H1 (cell line): ENCODE measurements around the gene CSF3. TPM values are rescaled to one million over a fixed set of nuclear protein-coding genes. Genes with fewer than 3 reads are reported as not detected.

Experiments used
- CTCF ChIA-PET: fragments of 300-600 bp; sonication (Branson Sonifier 250); formaldehyde crosslinking; loops from one replicate; lab custom pipeline; 2021; ENCODE audit not compliant: partially characterized antibody; lab: Charles Lee
- POLR2A ChIA-PET: fragments of 300-600 bp; sonication (Branson Sonifier 250); formaldehyde crosslinking; loops from one replicate; lab custom pipeline; 2021; ENCODE audit warnings: inconsistent platforms; ENCODE audit not compliant: partially characterized antibody; lab: Charles Lee
- DNase-seq, 2 experiments: peaks; one replicate each; pipeline versions ENCODE4 v3.0.0 to v3.0.0-alpha.2; 2010 to 2022; ENCODE audit warnings: low spot score in 2 of 2, low read depth in 1 of 2, mixed read lengths in 1 of 2
- FAIRE-seq: peaks from 2 replicates; lab custom pipeline; 2011; peaks lifted over from hg19 to GRCh38; lab: Jason Lieb, UNC
- H2AFZ ChIP-seq: 2 replicates; pipeline ENCODE4 v1.8.1; 2012; ENCODE audit warnings: low read length, inconsistent platforms
- H2AK5ac ChIP-seq: 2 replicates; pipeline ENCODE4 v1.6.1; 2013; ENCODE audit warnings: low read depth, low read length
- H2BK120ac ChIP-seq: replicated peaks from 2 replicates; pipeline ENCODE3; 2013; ENCODE audit warnings: low read depth, low read length, inconsistent platforms
- H2BK12ac ChIP-seq: 2 replicates; pipeline ENCODE4 v1.6.1; 2013; ENCODE audit warnings: low read depth, low read length
- H2BK15ac ChIP-seq: 2 replicates; pipeline ENCODE4 v1.6.1; 2013; ENCODE audit warnings: low read length
- H2BK20ac ChIP-seq: 2 replicates; pipeline ENCODE4 v1.6.1; 2013; ENCODE audit warnings: low read length
- H2BK5ac ChIP-seq: 2 replicates; pipeline ENCODE4 v1.6.1; 2013; ENCODE audit warnings: low read depth, low read length
- H3K14ac ChIP-seq: 2 replicates; pipeline ENCODE4 v1.6.1; 2013; ENCODE audit warnings: inconsistent platforms; ENCODE audit not compliant: insufficient read length
- H3K18ac ChIP-seq: 2 replicates; pipeline ENCODE4 v1.6.1; 2013; ENCODE audit warnings: low read length; ENCODE audit errors: extremely low read depth
- H3K23ac ChIP-seq: 2 replicates; pipeline ENCODE4 v1.6.1; 2013; ENCODE audit warnings: inconsistent platforms; ENCODE audit not compliant: insufficient read length
- H3K23me2 ChIP-seq: 2 replicates; pipeline ENCODE4 v1.6.1; 2013; ENCODE audit warnings: low read depth, low read length
- H3K27ac ChIP-seq: 2 replicates; pipeline ENCODE4 v1.6.1; 2011; ENCODE audit warnings: low read depth, low read length, inconsistent platforms
- H3K27me3 ChIP-seq, 4 experiments: replicated peaks in 1 of 4; 1 replicate in 1 of 4; 2 replicates in 3 of 4; pipeline versions ENCODE4 v1.6.1 to v1.8.1; 2011 to 2013; ENCODE audit warnings: low read length in 3 of 4, mild to moderate bottlenecking in 3 of 4, inconsistent platforms in 2 of 4, mixed read lengths in 2 of 4, moderate library complexity in 1 of 4; ENCODE audit not compliant: control insufficient read depth in 3 of 4, insufficient read depth in 3 of 4; ENCODE audit errors: extremely low read depth in 1 of 4
- H3K36me3 ChIP-seq, 4 experiments: 2 replicates each; pipeline versions ENCODE4 v1.6.1 to v1.8.1; 2011 to 2013; ENCODE audit warnings: mild to moderate bottlenecking in 4 of 4, low read length in 3 of 4, moderate library complexity in 2 of 4, control low read depth in 1 of 4, inconsistent platforms in 1 of 4; ENCODE audit not compliant: insufficient read depth in 4 of 4, control insufficient read depth in 2 of 4
- H3K4ac ChIP-seq: replicated peaks from 2 replicates; pipeline ENCODE3; 2013; ENCODE audit warnings: low read length, low read depth, mixed read lengths, inconsistent platforms; ENCODE audit not compliant: insufficient read length
- H3K4me1 ChIP-seq, 4 experiments: replicated peaks in 1 of 4; 1 replicate in 1 of 4; 2 replicates in 3 of 4; pipeline versions ENCODE4 v1.6.1 to v1.8.1; 2011 to 2013; ENCODE audit warnings: low read length in 3 of 4, inconsistent platforms in 2 of 4, mixed read lengths in 1 of 4; ENCODE audit not compliant: insufficient read depth in 4 of 4, control insufficient read depth in 3 of 4
- H3K4me2 ChIP-seq, 2 experiments: 2 replicates each; pipeline versions ENCODE4 v1.6.1 to v1.8.1; 2011 to 2013; ENCODE audit warnings: low read depth in 2 of 2, low read length in 2 of 2, control low read depth in 1 of 2, inconsistent platforms in 1 of 2, mild to moderate bottlenecking in 1 of 2; ENCODE audit not compliant: insufficient read depth in 1 of 2
- H3K4me3 ChIP-seq, 4 experiments: fragments of 200-600, 300-600 bp in 1 of 4; sonication (generic), shearing (Covaris generic), sonication (Bioruptor Twin) in 1 of 4; 2 replicates each; pipeline versions ENCODE4 v1.5.1 to v1.8.1; 2011 to 2016; ENCODE audit warnings: low read length in 4 of 4, low read depth in 3 of 4, control low read depth in 2 of 4, inconsistent platforms in 2 of 4, mild to moderate bottlenecking in 2 of 4, mixed read lengths in 1 of 4, moderate library complexity in 1 of 4; ENCODE audit not compliant: insufficient read depth in 2 of 4; ENCODE audit errors: extremely low read depth in 1 of 4
- H3K56ac ChIP-seq: replicated peaks from 2 replicates; pipeline ENCODE3; 2013; ENCODE audit warnings: low read depth, mild to moderate bottlenecking, mixed read lengths, low read length, inconsistent platforms; ENCODE audit not compliant: insufficient read length
- H3K79me1 ChIP-seq: 2 replicates; pipeline ENCODE4 v1.6.1; 2013; ENCODE audit warnings: low read depth, low read length, control low read depth
- H3K79me2 ChIP-seq, 2 experiments: 2 replicates each; pipeline versions ENCODE4 v1.6.1 to v1.8.1; 2012 to 2013; ENCODE audit warnings: low read length in 2 of 2, mild to moderate bottlenecking in 2 of 2, inconsistent platforms in 1 of 2; ENCODE audit not compliant: insufficient read depth in 2 of 2, control insufficient read depth in 1 of 2
- H3K9ac ChIP-seq, 4 experiments: replicated peaks in 1 of 4; 1 replicate in 1 of 4; 2 replicates in 3 of 4; pipeline versions ENCODE4 v1.6.1 to v1.8.1; 2011 to 2013; ENCODE audit warnings: low read depth in 3 of 4, low read length in 3 of 4, control low read depth in 2 of 4, mild to moderate bottlenecking in 2 of 4, moderate library complexity in 2 of 4, inconsistent platforms in 1 of 4; ENCODE audit errors: extremely low read depth in 1 of 4
- H3K9me3 ChIP-seq, 2 experiments: 2 replicates each; pipeline versions ENCODE4 v1.6.1 to v1.8.1; 2012 to 2013; ENCODE audit warnings: mild to moderate bottlenecking in 2 of 2, moderate library complexity in 2 of 2, control low read depth in 1 of 2, inconsistent platforms in 1 of 2, low read depth in 1 of 2, low read length in 1 of 2, mixed read lengths in 1 of 2; ENCODE audit not compliant: insufficient read depth in 2 of 2
- H4K20me1 ChIP-seq, 2 experiments: replicated peaks in 1 of 2; 2 replicates each; pipeline versions ENCODE3 to v1.8.1; 2011 to 2013; ENCODE audit warnings: inconsistent platforms in 2 of 2, low read length in 2 of 2, mild to moderate bottlenecking in 1 of 2; ENCODE audit not compliant: insufficient read depth in 2 of 2, control insufficient read depth in 1 of 2
- H4K5ac ChIP-seq: 2 replicates; pipeline ENCODE4 v1.6.1; 2013; ENCODE audit warnings: low read length, low read depth, mixed read lengths, inconsistent platforms; ENCODE audit not compliant: insufficient read length
- H4K8ac ChIP-seq: 2 replicates; pipeline ENCODE4 v1.8.0; 2013; ENCODE audit warnings: mild to moderate bottlenecking, moderate library complexity, low read length, inconsistent platforms; ENCODE audit not compliant: insufficient read depth; ENCODE audit errors: extremely low read depth
- H4K91ac ChIP-seq: replicated peaks from 2 replicates; pipeline ENCODE3; 2013; ENCODE audit warnings: low read length, mixed read lengths, inconsistent platforms; ENCODE audit not compliant: insufficient read length
- CHD2 ChIP-seq: IDR thresholded peaks from 2 replicates; pipeline ENCODE4 v1.6.1; 2012; ENCODE audit warnings: low read length, improper control_type of control experiment
- MAFK ChIP-seq: IDR thresholded peaks from 2 replicates; pipeline ENCODE4 v1.6.1; 2012; ENCODE audit warnings: low read depth, mild to moderate bottlenecking, improper control_type of control experiment, low read length
- WGBS, 2 experiments: shearing (Covaris generic) in 1 of 2; methylation state at CpG; one replicate each; pipeline versions ENCODE4 v1.1.6 to v1.1.7; 2013 to 2015; ENCODE audit warnings: low lambda C conversion rate in 2 of 2, mixed read lengths in 2 of 2, inconsistent platforms in 1 of 2, low coverage in 1 of 2, missing lambda C conversion rate in 1 of 2; ENCODE audit not compliant: insufficient replicate concordance in 2 of 2, insufficient coverage in 1 of 2, insufficient read length in 1 of 2; ENCODE audit errors: extremely low coverage in 1 of 2, missing lambda C conversion rate in 1 of 2; 5-methylcytosine and 5-hydroxymethylcytosine counted together
- long read RNA-seq, 2 experiments: library from RNA in 1 of 2; library from capped mRNA in 1 of 2; stranded (forward); transcript quantifications; one replicate each; pipeline ENCODE4 v2.0.0, GENCODE V29; 2021; ENCODE audit warnings: inconsistent platforms in 1 of 2
- polyA minus RNA-seq, 3 experiments: library from RNA; depleted of rRNA, polyadenylated mRNA; stranded (reverse); fragments of >200 nt; gene quantifications; 1 replicate in 2 of 3; 2 replicates in 1 of 3; pipeline ENCODE4 v1.2.3, GENCODE V29; 2011
- polyA plus RNA-seq, 7 experiments: library from polyadenylated mRNA; depleted of rRNA in 3 of 7; stranded (reverse) in 5 of 7; unstranded in 2 of 7; fragments of >200 nt in 5 of 7; fragments of 200-250 nt in 2 of 7; gene quantifications; 1 replicate in 5 of 7; 2 replicates in 1 of 7; 4 replicates in 1 of 7; pipeline versions ENCODE4 v1.2.1 to v1.2.3, GENCODE V29; 2011 to 2013; ENCODE audit warnings: missing spikeins in 2 of 7, mixed read lengths in 2 of 7
- total RNA-seq: library from RNA; stranded (reverse); fragmentation: NEBNext Ultra II Directional; extraction: Animal tissue kit (Norgen Biotek cat#: 25700); gene quantifications from 2 replicates; pipeline ENCODE4 v1.2.1, GENCODE V29; 2021

CSF3 gene
- not detected in 2 replicates for total RNA-seq
- polyA plus RNA-seq (2011; rRNA removed), result 0.03 TPM in 1 of 2 replicates, not detected in the other
- 0.06 TPM for polyA plus RNA-seq (2011; cell fraction: cytosol; rRNA removed)
- polyA plus RNA-seq (2011; cell fraction: nucleus; rRNA removed), result not detected
- not detected in 4 replicates for polyA plus RNA-seq (2012, experiment 1 of 2)
- polyA plus RNA-seq (2012, experiment 2 of 2), result not detected
- polyA plus RNA-seq (2013, experiment 1 of 2), result not detected
- not detected for polyA plus RNA-seq (2013, experiment 2 of 2)
- not detected in 2 replicates for polyA minus RNA-seq (2011; rRNA and poly(A)+ RNA removed)
- polyA minus RNA-seq (2011; cell fraction: cytosol; rRNA and poly(A)+ RNA removed), result not detected
- not detected for polyA minus RNA-seq (2011; cell fraction: nucleus; rRNA and poly(A)+ RNA removed)
- long read RNA-seq, experiment 1, result 0 reads
- long read RNA-seq, experiment 2, result 0 reads

- WGBS, 2 experiments, result 83% methylated on average over 20 of the region's 20 CpGs; no CpG with 5 or more reads in 1 of the 2 experiments
- TF ChIP-seq CHD2 (no peak), MAFK (no peak)
- TF ChIP-seq, all 59 proteins: peak for 0
Measured at GRCh38 chr17:40015005-40015997, at the start of gene CSF3. TSS of gene CSF3 (plus strand) at chr17:40015440. CDS start at chr17:40015475, 35 bp downstream.

More at GRCh38 chr17:40015005-40015997, at the start of gene CSF3:
- FAIRE-seq, result no peak
- Histone ChIP-seq H3K56ac (no peak within 1 kb of the TSS), H3K4me3 (no peak within 1 kb of the TSS), H3K23me2 (no peaks in the 10 kb centered on the region; the same call in 1 of the 2 replicates), H4K91ac (peak within 1 kb of the TSS; percentile 76), H3K4me2 (no peak within 1 kb of the TSS), H3K27ac (peak within 1 kb of the TSS; percentile 10; the same call in 1 of the 2 replicates), H3K9me3 (no peaks in the 10 kb centered on the region; a peak in 1 of 4 replicates), H4K5ac (peak within 1 kb of the TSS; percentile 11), H3K23ac (no peak within 1 kb of the TSS), H2BK12ac (peak within 1 kb of the TSS; percentile 80; the same call in 1 of the 2 replicates), H2BK15ac (peak within 1 kb of the TSS; percentile 81), H3K79me2 (no peaks in the 10 kb centered on the region), H2BK5ac (peak within 1 kb of the TSS; percentile 71), H3K36me3 (peaks cover 0 to 3% (median 0%) of the 10 kb centered on the region in 4 experiments; a peak in 2 of 8 replicates), H2AFZ (0 out of 2 replicates have a peak within 1 kb of the TSS, but pooled peaks have one; percentile 35), H2AK5ac (0 out of 2 replicates have a peak within 1 kb of the TSS, but pooled peaks have one; percentile 65), H4K8ac (peak within 1 kb of the TSS; percentile 84), H3K18ac (peak within 1 kb of the TSS; percentile 32), H3K27me3 (peaks cover 0 to 2% (median 0%) of the 10 kb centered on the region in 4 experiments; a peak in 2 of 7 replicates), H3K4ac (no peak within 1 kb of the TSS), H3K14ac (no peak within 1 kb of the TSS), H3K79me1 (0 out of 2 replicates have a peak, but pooled peaks cover 2% of the 10 kb centered on the region), H3K9ac (no peak within 1 kb of the TSS), H2BK120ac (no peak within 1 kb of the TSS), H3K4me1 (peaks cover 0 to 27% (median 18%) of the 10 kb centered on the region in 4 experiments; a peak in 6 of 7 replicates), H2BK20ac (no peak within 1 kb of the TSS; the same call in 1 of the 2 replicates), H4K20me1 (no peaks in the 10 kb centered on the region)
- ChIA-PET POLR2A (interaction anchor here (0.7 to 4.6 kb wide), 10 partner anchors 11 to 110 kb away, joined by 3 to 42 read pairs (median 4); partner anchors contain the start of gene PSMD3), CTCF (interaction anchor here (0.6 to 15.0 kb wide), 25 partner anchors 8 to 302 kb away, joined by 3 to 428 read pairs (median 4); partner anchors contain the start of gene NR1D1)
- DNase-seq, result no peak
